ENCODE results near the gene PPP2R3C.
"Not testable (repeated sequence)": the region's sequence is repeated elsewhere in the genome, so short reads cannot be mapped to it uniquely, and the experiment has no call there.

PPP2R3C gene

DNA sequence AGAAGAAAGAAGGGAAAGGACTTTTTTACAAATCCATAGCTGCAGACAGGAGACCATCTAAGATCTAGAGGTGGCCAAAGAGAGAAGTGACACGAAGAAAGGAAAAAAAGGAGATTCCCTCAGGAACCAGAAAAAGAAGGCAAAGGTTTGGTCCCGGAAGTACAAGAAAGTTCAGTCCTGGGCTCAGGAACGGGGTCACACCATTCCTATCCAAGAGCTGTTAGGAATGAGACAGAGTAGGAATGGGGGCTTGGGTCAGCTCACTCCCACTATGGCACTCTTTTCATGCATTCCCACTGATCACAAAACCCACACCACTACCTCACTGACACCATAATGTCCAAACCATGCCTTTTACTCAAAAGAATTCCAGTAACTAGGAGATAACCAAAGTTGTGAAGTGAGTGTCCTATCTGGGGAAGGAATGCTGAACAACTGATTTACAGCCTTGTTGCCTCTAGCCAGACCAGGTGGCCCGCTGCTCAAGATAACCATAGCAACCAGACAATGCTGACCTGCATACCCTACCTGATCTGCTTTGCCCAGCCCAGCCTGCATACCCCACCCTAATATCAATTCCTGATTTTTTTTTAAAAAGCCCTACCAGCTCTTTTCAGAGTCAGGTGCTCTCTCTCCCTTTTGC is 8.4 kb downstream of the PPP2R3C start:
- no peak overlapping the region for H3K4me3 ChIP-seq (ENCODE audit: low read depth, low read length)
- TF ChIP-seq, protein P1, sequence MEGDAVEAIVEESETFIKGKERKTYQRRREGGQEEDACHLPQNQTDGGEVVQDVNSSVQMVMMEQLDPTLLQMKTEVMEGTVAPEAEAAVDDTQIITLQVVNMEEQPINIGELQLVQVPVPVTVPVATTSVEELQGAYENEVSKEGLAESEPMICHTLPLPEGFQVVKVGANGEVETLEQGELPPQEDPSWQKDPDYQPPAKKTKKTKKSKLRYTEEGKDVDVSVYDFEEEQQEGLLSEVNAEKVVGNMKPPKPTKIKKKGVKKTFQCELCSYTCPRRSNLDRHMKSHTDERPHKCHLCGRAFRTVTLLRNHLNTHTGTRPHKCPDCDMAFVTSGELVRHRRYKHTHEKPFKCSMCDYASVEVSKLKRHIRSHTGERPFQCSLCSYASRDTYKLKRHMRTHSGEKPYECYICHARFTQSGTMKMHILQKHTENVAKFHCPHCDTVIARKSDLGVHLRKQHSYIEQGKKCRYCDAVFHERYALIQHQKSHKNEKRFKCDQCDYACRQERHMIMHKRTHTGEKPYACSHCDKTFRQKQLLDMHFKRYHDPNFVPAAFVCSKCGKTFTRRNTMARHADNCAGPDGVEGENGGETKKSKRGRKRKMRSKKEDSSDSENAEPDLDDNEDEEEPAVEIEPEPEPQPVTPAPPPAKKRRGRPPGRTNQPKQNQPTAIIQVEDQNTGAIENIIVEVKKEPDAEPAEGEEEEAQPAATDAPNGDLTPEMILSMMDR (IDR thresholded peaks at IDR 0.05; ENCODE audit: insufficient read depth, low read length, missing control alignments) = no peak
- no peak for DNase-seq (ENCODE audit: low read depth, low spot score)
- POLR2A ChIA-PET = no interaction called here
- CTCF ChIA-PET = no interaction called here

GRCh38 chr14:35112641-35113040 is 9.1 kb downstream of the PPP2R3C start:
- TF ChIP-seq, protein P1 (IDR thresholded peaks at IDR 0.05; ENCODE audit: insufficient read depth, low read length, missing control alignments) = no peak
- no peak for DNase-seq (ENCODE audit: low read depth, low spot score)
- CTCF ChIA-PET = no interaction called here
- no peak overlapping the region for H3K4me3 ChIP-seq (ENCODE audit: low read depth, low read length)
- POLR2A ChIA-PET = no interaction called here

- TF ChIP-seq, protein P1 (IDR thresholded peaks at IDR 0.05; ENCODE audit: insufficient read depth, low read length, missing control alignments) = no peak
- ChIA-PET POLR2A (interaction anchor here (0.5 to 1.0 kb wide), 2 partner anchors 9 to 107 kb away, joined by 3 to 5 read pairs; no protein-coding TSS in a partner anchor), CTCF (interaction anchor here (0.7 kb wide), 1 partner anchor 11 kb away, joined by 3 read pairs; no protein-coding TSS in a partner anchor)
- DNase-seq (ENCODE audit: low read depth, low spot score) = no peak
- no peak overlapping the region for H3K4me3 ChIP-seq (ENCODE audit: low read depth, low read length)
Measured at GRCh38 chr14:35107866-35108265, 13.9 kb downstream of the PPP2R3C start.

DNA sequence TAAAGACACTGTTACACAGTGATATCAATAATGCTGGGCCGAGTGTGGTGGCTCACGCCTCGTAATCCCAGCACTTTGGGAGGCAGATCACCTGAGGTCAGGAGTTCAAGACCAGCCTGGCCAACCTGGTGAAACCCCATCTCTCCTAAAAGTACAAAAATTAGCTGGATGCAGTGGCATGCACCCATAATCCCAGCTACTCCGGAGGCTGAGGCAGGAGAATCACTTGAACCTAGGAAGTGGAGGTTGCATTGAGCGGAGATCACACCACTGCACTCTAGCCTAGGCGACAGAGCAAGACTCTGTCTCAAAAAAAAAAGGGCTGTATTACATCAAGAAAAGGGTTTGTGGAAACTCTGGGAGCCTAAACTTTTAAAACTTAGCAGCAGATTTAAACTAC is 27.1 kb downstream of the PPP2R3C start:
- not testable (repeated sequence) for DNase-seq (ENCODE audit: low read depth, low spot score); H3K4me3 ChIP-seq (ENCODE audit: low read depth, low read length)
- POLR2A ChIA-PET = interaction anchor here (1.0 kb wide), 1 partner anchor 9 kb away, joined by 3 read pairs; no protein-coding TSS in a partner anchor
- CTCF ChIA-PET = interaction anchor here (0.6 to 1.7 kb wide), 3 partner anchors 43 to 565 kb away, joined by 3 read pairs; no protein-coding TSS in a partner anchor

- CTCF ChIA-PET = no interaction called here
- POLR2A ChIA-PET = no interaction called here
- no peak overlapping the region for H3K4me3 ChIP-seq (ENCODE audit: low read depth, low read length)
- no peak for DNase-seq (ENCODE audit: low read depth, low spot score)
- TF ChIP-seq, protein P1 (IDR thresholded peaks at IDR 0.05; ENCODE audit: insufficient read depth, low read length, missing control alignments) = no peak
Measured at GRCh38 chr14:35088514-35088913, 33.3 kb downstream of the PPP2R3C start.

GRCh38 chr14:35085441-35085840 is 36.3 kb downstream of the PPP2R3C start:
- POLR2A ChIA-PET = no interaction called here
- no peak for DNase-seq (ENCODE audit: low read depth, low spot score)
- CTCF ChIA-PET = no interaction called here

More at GRCh38 chr14:35085441-35085840, 36.3 kb downstream of the PPP2R3C start:
- TF ChIP-seq, protein P1 (IDR thresholded peaks at IDR 0.05; ENCODE audit: insufficient read depth, low read length, missing control alignments) = no peak
- no peak overlapping the region for H3K4me3 ChIP-seq (ENCODE audit: low read depth, low read length)
